Measurements from ENCODE around the gene SLC22A7.
A peak's percentile ranks its signal among the peaks of the same experiment; 100 is the strongest.

The SLC22A7 gene, protein sequence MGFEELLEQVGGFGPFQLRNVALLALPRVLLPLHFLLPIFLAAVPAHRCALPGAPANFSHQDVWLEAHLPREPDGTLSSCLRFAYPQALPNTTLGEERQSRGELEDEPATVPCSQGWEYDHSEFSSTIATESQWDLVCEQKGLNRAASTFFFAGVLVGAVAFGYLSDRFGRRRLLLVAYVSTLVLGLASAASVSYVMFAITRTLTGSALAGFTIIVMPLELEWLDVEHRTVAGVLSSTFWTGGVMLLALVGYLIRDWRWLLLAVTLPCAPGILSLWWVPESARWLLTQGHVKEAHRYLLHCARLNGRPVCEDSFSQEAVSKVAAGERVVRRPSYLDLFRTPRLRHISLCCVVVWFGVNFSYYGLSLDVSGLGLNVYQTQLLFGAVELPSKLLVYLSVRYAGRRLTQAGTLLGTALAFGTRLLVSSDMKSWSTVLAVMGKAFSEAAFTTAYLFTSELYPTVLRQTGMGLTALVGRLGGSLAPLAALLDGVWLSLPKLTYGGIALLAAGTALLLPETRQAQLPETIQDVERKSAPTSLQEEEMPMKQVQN

GRCh38 chr6:43297644-43298564 is at the start of gene SLC22A7:
Gene SLC22A7 (plus strand): TSS chr6:43298260. CDS start chr6:43298359, 99 bp downstream.
- DNase-seq (ENCODE audit: low spot score): no peak

- DNase-seq (ENCODE audit: low spot score): no peak
Observed at GRCh38 chr6:43248791-43249190, 49.3 kb upstream of the SLC22A7 start.

- no peak for DNase-seq (ENCODE audit: low spot score)
Observed at GRCh38 chr6:43250992-43251373, 47.1 kb upstream of the SLC22A7 start.

GRCh38 chr6:43253401-43253800 is 44.7 kb upstream of the SLC22A7 start:
- no peak for DNase-seq (ENCODE audit: low spot score)

GRCh38 chr6:43254138-43254817 is 43.8 kb upstream of the SLC22A7 start:
- no peak for DNase-seq (ENCODE audit: low spot score)

DNA sequence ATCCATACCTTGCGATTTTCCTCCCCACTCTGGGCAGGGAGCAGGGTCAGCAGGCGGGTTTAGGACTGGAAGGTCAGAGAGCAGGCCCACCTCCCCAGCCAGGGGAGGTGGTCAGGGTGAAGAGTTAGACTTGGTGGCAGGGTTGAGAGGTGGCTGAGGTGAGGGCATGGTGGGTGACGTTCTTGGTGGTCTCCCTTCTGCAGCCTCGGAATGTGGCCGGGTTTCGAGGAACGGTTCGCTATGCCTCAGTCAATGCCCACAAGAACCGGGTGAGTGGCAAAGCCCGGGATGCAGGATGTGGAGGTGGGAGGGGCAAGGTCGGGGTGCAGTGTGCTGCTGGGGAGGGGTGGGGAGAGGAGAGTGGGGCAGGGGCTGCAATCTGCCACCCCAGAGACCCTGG is 43.2 kb upstream of the SLC22A7 start:
- no peak for DNase-seq (ENCODE audit: low spot score)

DNA sequence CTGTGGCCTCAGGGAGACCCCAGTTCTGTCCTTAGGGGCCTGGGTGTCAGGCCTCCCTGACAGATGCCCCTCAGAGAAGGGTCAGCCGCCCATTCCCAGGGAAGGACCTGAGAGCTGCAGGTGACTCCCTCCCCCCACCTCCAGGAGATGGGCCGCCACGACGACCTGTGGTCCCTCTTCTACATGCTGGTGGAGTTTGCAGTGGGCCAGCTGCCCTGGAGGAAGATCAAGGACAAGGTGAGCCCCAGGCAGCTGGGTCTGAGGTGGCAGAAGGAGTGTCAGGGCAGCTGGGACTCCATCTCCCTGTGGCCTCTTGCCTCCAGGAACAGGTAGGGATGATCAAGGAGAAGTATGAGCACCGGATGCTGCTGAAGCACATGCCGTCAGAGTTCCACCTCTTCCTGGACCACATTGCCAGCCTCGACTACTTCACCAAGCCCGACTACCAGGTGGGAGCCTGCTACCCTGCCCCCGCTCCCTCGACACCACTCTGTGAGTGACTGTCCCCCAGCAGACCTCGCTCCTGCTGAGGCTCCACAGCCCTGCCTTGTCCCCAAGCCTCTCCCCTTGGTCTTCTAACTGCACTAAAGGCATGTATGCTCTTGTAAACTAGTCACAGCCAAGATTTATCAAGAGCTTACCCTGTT is 42.5 kb upstream of the SLC22A7 start:
- no peak for DNase-seq (ENCODE audit: low spot score)

DNA sequence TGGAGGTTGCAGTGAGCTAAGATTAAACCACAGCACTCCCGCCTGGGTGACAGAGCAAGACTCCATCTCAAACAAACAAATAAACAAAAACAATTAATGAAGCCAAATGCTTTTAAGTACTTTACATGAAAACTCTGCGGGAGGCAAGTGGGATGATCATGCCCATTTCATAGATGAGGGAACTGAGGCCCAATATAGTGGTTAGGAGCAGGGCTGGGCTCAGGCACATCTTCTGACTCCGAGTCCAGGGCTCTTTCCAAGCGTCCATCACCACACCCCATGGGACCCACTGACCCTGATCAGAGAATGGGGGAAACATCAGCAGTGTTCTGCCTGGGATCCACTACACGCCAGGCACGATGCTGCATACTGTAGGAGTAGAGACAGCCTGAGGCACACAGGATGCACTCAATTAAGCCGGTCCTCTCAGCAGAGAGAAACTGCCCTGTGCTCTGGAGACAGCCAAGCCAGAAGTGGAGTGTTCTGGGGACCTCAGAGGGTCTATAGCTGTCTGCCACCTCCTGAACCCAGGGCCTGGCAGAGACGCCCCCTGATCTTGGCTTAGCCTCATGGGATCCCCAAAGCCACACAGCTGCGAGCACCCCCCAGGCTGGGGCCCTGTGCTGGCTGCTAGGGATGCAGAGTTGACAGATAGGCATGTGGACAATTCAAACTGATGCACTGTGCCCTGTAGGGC is 41.2 kb upstream of the SLC22A7 start:
- DNase-seq (ENCODE audit: low spot score): no peak

DNA sequence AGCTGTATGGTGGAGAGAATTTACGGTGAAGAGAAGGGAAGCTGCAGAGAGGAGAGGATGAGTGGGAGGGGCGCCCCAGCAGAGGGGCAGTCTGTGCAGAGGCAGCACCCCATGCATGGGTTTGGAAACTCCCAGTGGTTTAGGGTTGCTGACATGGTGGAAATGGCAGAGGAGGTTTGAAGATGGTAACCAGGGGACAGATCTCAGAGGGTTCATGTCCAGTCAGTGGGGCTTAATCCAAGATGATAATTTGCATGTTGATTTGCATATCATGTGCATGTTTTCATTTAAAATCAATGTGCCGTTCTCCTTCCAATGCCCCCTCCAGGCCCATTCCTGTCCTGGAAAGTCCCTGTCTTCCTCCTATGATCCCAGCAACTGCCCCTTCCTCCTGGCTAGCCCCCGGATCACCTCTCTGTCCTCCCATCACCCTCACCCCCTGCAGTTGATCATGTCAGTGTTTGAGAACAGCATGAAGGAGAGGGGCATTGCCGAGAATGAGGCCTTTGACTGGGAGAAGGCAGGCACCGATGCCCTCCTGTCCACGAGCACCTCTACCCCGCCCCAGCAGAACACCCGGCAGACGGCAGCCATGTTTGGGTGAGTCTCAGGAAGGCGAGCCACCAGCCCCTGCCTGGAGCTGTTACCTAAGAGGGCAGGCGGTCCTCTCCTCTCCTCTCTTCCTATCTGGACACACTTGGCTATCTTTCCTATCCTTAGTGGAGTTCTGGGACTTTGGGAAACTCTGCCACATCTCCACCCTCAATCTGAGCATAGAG is 40.5 kb upstream of the SLC22A7 start:
- DNase-seq (ENCODE audit: low spot score): no peak

GRCh38 chr6:43258180-43258579 is 39.9 kb upstream of the SLC22A7 start:
- no peak for DNase-seq (ENCODE audit: low spot score)

DNA sequence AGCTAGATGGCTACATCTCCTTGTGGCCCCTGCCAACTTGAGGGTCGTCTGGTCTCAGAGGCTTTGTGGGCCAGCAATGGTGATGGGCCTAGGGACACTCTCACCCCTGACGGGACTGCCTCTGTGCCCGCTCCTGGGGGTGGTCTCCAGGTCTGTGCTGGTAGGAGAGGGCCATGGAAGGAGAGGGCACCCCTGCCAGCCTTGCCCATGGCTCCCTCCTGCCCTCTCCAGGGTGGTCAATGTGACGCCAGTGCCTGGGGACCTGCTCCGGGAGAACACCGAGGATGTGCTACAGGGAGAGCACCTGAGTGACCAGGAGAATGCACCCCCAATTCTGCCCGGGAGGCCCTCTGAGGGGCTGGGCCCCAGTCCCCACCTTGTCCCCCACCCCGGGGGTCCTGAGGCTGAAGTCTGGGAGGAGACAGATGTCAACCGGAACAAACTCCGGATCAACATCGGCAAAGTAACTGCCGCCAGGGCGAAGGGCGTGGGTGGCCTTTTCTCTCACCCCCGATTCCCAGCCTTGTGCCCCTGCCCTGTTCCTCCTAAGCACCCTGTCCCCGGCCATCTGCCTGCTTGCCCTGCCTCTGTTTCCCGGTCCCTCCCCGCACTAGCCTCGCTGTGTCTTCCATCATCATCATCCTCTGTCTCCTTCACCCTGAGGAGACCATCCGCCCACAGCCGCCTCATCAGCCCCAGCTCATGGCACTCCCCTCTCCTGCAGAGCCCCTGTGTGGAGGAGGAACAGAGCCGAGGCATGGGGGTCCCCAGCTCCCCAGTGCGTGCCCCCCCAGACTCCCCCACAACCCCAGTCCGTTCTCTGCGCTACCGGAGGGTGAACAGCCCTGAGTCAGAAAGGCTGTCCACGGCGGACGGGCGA is 39.0 kb upstream of the SLC22A7 start:
- DNase-seq (ENCODE audit: low spot score): no peak

GRCh38 chr6:43260791-43261190 is 37.3 kb upstream of the SLC22A7 start:
- no peak for DNase-seq (ENCODE audit: low spot score)

DNA sequence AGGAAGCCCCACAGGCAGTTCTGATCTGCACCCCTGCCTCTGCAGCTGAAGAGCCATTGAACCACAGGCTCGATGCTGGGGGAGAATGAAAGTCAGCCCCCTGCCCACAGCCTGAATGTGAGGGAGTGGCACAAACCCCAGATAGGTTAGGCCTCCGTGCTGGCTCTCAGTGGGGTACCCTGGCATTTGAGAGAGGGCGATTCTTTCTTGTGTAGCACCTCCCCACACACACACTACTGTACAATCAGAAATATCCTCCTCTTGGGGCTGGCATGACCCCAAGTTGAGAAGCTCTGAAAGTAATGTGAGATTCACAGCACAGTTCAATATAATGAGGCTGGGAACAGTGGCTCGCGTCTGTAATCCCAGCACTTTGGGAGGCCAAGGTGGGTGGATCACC is 36.9 kb upstream of the SLC22A7 start:
- DNase-seq (ENCODE audit: low spot score): no peak

DNA sequence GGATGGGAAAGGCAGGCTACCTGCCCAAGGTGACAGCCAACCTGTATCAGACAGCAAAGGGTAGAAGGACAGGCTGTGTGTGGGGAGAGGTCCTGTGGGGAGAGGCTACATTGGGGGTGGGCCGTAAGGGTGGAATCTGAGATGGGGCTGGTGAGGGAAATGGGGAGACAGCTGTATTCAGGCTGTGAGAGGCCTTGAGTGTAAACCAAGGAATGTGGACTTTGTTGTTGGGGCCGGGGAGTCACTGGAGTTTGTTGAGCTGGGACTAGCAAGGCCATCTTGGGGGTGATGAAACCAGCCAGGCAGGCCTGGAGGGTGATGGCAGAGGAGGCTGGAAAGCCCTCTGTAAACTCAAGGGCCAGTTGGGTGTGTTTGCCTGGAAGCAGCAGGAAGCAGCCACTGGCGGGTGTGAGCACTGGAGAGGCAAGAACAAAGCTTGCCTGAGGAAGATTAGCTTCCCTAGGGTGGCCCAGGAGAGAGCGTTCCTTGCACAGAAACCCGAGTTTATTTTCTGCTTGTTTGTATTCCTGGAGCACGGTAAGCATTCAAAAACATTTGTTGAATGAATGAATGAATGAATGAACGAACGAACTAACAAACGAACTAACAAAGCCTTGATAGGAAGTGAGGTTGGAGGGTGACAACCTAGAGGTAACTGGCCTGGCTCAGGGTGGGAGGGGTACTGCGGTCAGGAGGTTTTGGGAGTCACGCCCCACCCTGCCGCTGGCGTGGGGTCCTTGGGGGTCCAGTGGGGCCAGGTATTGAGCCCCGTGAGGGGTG is 35.9 kb upstream of the SLC22A7 start:
- no peak for DNase-seq (ENCODE audit: low spot score)

DNA sequence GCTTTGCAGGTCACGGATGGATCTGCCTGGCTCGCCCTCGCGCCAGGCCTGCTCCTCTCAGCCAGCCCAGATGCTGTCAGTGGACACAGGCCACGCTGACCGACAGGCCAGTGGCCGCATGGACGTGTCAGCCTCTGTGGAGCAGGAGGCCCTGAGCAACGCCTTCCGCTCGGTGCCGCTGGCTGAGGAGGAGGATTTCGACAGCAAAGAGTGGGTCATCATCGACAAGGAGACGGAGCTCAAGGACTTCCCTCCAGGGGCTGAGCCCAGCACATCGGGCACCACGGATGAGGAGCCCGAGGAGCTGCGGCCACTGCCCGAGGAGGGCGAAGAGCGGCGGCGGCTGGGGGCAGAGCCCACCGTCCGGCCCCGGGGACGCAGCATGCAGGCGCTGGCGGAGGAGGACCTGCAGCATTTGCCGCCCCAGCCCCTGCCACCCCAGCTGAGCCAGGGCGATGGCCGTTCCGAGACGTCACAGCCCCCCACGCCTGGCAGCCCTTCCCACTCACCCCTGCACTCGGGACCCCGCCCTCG is 35.2 kb upstream of the SLC22A7 start:
- DNase-seq (ENCODE audit: low spot score): no peak

DNA sequence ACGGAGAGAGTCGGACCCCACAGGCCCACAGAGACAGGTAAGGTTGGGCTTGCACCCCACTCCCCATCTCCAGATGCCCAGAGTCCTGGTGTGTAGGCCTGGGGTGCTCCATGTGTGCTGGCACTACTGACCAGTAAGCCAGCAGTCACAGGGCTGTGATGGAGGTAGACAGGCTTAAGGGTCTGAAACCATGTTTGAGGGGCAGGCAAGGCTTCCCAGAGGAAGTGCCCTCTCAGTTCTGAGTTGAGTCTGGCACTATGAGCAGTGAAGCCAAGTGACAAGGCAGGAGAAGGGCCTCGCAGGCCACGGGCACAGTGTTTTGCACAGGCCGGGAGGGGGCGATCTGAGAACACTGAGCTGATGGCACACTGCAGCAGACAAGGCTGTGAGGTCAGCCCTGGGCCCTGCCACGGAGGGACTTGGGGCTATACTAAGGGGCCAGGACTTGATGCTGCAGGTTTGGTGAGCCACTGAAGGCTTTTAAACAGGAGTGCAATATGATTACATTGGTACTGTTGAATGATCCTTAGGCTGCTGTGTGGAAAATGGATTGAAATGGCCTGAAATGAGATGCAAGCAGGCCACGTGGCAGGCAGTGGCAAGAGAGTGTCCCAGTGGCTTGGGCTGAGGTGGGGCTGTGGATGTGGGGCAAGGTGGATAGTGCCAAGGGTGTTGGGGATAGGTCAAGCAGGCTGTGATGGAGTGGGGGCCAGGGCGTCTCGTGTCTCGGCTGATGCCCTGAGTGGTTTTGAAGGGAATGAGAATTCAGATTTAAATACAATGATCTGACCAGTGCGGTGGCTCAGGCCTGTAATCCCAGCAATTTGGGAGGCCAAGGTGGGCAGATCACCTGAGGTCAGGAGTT is 34.5 kb upstream of the SLC22A7 start:
- peak; percentile 48 for DNase-seq (ENCODE audit: low spot score)

- DNase-seq (ENCODE audit: low spot score): no peak
Observed at GRCh38 chr6:43264599-43265145, 33.4 kb upstream of the SLC22A7 start.

All from hematopoietic multipotent progenitor cell treated with erythropoietin and hydrocortisone succinate and interleukin-3 and kit ligand, for 15 days (in vitro differentiated cells).